ENCODE data around the gene KLF4.

- TF ChIP-seq CTCF (IDR thresholded peaks at IDR 0.05) = no peak
- TF ChIP-seq TCF7L2 (IDR thresholded peaks at IDR 0.05; ENCODE audit: low read depth, low read length) = no peak
- no peak for TF ChIP-seq REST (IDR thresholded peaks at IDR 0.05; ENCODE audit: insufficient read depth in 1 of 2, low read depth in 2 of 2, low read length in 1 of 2)
- no peak for TF ChIP-seq POLR2AphosphoS5 (IDR thresholded peaks at IDR 0.05; ENCODE audit: low read depth, low read length)
- no peak for TF ChIP-seq SIN3A (IDR thresholded peaks at IDR 0.05; ENCODE audit: borderline replicate concordance, insufficient read depth, low read depth, low read length)
These were observed 45.0 kb upstream of the KLF4 start for GRCh38 chr9:107534510-107535078.

All from Panc1 (cell line).